AG09309 (cell line): Measurements from ENCODE around the gene TRAPPC6A.
A peak's percentile ranks its signal among the peaks of the same experiment; 100 is the strongest.

Source experiments
- DNase-seq: peaks from one replicate; pipeline ENCODE4 v3.0.0-alpha.2; 2010; ENCODE audit warnings: low read depth
- H3K4me3 ChIP-seq: 2 replicates; pipeline ENCODE4 v1.5.1; 2011; ENCODE audit warnings: mild to moderate bottlenecking, low read depth, low read length, moderate library complexity; ENCODE audit not compliant: control insufficient read depth
- TF ChIP-seq, protein P1 (sequence below): IDR thresholded peaks from 2 replicates; pipeline ENCODE4 v1.5.1; 2011; ENCODE audit warnings: mild to moderate bottlenecking, low read depth, low read length, inconsistent platforms; ENCODE audit not compliant: insufficient read depth, control insufficient read depth; ENCODE audit errors: missing control alignments

Gene TRAPPC6A

DNA sequence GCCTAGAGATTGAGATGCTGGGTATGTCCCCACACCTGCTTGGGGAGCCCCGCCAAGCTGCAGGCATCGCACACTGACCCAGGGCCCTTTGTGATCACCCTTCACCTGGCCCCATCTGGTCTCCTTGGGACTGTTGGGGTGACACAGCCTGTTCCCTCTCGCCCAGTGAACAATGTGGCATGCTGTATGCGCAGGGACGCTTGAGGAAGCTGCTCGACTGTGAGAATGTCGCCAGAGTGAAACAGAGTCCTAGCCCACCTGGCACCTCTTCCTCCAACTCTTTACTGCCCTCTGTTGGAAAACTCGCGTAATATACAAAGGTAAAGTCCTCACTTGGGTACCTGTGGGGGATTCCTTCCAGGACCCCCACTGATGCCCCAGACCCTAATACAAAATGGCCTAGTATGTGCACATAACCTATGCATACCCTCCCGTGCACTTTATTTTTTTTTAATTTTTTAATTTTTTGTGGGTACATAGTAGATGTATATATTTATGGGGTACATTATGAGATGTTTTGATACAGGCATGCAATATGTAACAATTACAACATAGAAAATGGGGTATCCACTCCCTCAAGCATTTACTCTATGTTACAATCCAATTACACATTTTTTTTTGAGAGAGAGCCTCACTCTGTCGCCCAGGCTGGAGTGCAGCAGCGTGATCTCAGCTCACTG lies 9.5 kb upstream of the TRAPPC6A start:
- DNase-seq: no peak
- TF ChIP-seq, protein P1, sequence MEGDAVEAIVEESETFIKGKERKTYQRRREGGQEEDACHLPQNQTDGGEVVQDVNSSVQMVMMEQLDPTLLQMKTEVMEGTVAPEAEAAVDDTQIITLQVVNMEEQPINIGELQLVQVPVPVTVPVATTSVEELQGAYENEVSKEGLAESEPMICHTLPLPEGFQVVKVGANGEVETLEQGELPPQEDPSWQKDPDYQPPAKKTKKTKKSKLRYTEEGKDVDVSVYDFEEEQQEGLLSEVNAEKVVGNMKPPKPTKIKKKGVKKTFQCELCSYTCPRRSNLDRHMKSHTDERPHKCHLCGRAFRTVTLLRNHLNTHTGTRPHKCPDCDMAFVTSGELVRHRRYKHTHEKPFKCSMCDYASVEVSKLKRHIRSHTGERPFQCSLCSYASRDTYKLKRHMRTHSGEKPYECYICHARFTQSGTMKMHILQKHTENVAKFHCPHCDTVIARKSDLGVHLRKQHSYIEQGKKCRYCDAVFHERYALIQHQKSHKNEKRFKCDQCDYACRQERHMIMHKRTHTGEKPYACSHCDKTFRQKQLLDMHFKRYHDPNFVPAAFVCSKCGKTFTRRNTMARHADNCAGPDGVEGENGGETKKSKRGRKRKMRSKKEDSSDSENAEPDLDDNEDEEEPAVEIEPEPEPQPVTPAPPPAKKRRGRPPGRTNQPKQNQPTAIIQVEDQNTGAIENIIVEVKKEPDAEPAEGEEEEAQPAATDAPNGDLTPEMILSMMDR: peak; percentile 51
- no peak overlapping the region for H3K4me3 ChIP-seq

DNA sequence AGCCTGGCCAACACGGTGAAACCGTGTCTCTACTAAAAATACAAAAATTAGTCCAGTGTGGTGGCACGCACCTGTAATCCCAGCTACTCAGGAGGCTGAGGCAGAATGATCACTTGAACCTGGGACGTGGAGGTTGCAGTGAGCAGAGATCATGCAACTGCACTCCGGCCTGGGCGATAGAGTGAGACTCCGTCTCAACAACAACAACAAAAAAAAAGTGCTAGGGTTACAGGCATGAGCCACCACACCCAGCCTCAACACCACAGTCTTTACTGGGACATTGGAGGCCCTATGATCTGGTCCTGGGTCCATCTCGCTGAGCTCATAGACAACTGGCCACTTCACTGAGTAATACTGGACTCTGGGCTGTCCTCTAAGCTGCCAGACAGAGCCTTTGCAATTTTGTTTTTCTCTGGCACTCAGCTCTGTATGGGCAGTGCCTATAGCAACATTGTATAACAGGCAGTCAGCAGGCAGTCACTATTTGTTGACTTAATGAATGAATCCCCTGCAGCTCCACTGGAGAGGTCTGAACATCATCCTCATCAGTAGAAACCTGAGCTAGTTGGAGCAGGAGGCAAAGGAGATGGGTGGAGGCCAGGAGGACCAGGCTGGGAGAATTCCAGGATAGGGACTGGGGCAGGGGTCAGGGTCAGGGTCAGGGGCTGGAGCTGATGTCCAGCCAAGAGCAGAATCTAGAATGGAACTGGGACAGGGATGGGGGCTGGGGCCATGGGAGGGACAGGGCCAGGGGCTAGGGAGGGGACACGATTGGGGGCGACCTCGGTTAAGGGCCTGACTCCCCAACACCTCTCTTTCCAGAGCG lies 8.7 kb upstream of the TRAPPC6A start:
- no peak for DNase-seq
- H3K4me3 ChIP-seq: no peak overlapping the region
- TF ChIP-seq, protein P1: no peak

DNA sequence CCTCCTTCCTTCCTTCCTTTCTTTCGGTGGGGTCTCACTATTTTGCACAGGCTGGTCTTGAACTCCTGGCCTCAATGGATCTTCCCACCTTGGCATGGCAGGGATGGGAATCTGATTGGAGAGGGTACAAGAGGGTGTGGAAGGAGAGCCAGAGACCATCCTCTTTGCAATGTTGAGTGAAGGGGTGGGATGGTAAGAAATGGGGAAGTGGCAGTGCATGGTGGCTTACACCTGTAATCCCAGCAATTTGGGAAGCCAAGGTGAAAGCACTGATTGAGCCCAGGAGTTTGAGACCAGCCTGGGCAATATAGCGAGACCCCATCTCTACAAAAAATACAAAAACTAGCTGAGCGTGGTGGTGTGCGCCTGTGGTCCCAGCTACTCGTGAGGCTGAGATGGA lies 6.1 kb upstream of the TRAPPC6A start:
- DNase-seq: no peak
- H3K4me3 ChIP-seq: no peak overlapping the region
- TF ChIP-seq, protein P1: no peak

DNA sequence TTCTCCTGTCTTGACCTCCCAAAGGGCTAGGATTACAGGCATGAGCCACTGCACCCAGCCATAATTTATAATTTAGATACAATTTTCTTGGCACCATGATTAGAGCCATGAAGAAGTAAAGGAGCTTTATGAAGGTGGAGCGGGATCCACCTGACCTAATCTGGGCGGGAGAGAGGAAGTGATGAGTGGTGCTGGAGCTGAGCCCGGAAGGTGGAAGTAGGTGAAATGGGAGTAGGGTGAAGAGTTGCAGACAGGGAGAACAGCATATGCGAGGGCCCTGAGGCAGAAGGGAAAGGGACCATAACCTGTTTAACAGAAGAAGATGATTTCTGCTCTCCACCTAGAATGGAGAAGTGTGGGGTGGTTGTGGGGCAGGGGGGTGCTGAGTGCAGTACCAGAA lies 4.7 kb upstream of the TRAPPC6A start:
- no peak for DNase-seq
- TF ChIP-seq, protein P1: no peak
- no peak overlapping the region for H3K4me3 ChIP-seq

DNA sequence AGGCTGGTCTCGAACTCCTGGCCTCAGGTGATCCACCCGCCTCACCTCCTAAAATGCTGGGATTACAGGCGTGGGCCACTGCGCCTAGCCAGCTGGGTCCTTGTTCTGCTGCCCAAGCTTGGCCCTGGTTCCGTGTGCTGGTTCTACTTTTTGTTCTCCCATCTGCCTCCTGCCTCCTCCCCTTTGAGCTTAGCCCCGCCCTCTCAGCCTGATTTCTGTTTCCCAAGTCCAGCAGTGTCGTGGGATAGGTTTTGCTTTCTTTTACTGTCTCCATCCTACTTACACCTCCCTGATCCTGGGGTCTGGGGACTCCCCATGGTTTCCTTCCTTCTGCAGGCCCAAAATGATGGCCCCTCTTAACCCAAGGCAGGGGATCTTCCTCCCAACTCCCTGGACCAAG lies 2.9 kb upstream of the TRAPPC6A start:
- TF ChIP-seq, protein P1: no peak
- H3K4me3 ChIP-seq: no peak overlapping the region
- no peak for DNase-seq

DNA sequence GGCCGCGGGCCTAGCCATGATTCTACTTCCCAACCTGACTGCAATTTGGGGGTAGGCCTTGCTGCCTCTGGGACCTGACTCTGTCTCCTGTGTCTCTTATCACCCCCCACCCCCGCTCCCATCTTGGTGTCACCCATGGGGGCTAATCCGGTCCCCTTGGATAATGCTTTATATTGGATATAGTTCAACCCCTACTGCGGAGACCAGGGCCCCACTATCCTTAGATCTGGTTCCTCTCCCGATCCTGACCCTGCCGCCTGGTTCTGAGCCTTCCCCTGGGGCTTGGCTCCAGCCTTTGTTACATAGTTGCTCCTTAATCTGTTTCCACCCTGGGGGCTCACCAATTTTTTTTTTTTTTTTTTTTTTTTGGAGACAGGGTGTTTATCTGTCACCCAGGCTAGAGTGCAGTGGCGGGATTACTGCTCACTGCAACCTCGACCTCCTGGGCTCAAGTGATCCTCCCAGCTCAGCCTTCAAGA lies 1.9 kb upstream of the TRAPPC6A start:
- TF ChIP-seq, protein P1: no peak
- no peak for DNase-seq
- H3K4me3 ChIP-seq: peak overlapping the region; percentile 84
